NCI-H2171 treated with DMSO at 0.1 percent for 48 hours (cell line): ENCODE measurements around the gene HMGXB3.

ENCODE experiments used
- DNase-seq: peaks from one replicate; lab custom pipeline; 2025; lab: John Stamatoyannopoulos, UW

Gene HMGXB3

GRCh38 chr5:149982505-149982904 is 18.0 kb upstream of the HMGXB3 start:
- DNase-seq = no peak

- DNase-seq = no peak
Measured at GRCh38 chr5:149988126-149988525, 12.4 kb upstream of the HMGXB3 start.

GRCh38 chr5:149990518-149991376 is 9.8 kb upstream of the HMGXB3 start:
- DNase-seq = peak; percentile 40

- no peak for DNase-seq
Measured at GRCh38 chr5:149993471-149993870, 7.1 kb upstream of the HMGXB3 start.

GRCh38 chr5:149995385-149996204 is 4.9 kb upstream of the HMGXB3 start:
- DNase-seq = no peak

- no peak for DNase-seq
Measured at GRCh38 chr5:149996205-149996890, 4.2 kb upstream of the HMGXB3 start.

GRCh38 chr5:149998281-149998680 is 2.3 kb upstream of the HMGXB3 start:
- no peak for DNase-seq

- DNase-seq = no peak
Measured at GRCh38 chr5:149999359-149999758, 1.2 kb upstream of the HMGXB3 start.

GRCh38 chr5:149999866-150000255 is 678 bp upstream of the HMGXB3 start:
- no peak for DNase-seq

- DNase-seq = no peak
Measured at GRCh38 chr5:150000990-150001659, 586 bp downstream of the HMGXB3 start.

GRCh38 chr5:150001660-150002486 is 1.3 kb downstream of the HMGXB3 start:
- DNase-seq = no peak

- DNase-seq = no peak
Measured at GRCh38 chr5:150006318-150006717, 5.8 kb downstream of the HMGXB3 start.

- DNase-seq = no peak
Measured at GRCh38 chr5:150007050-150007449, 6.5 kb downstream of the HMGXB3 start.

GRCh38 chr5:150009671-150010387 is 9.3 kb downstream of the HMGXB3 start:
- DNase-seq = no peak

GRCh38 chr5:150013931-150014330 is 13.4 kb downstream of the HMGXB3 start:
- DNase-seq = no peak

- DNase-seq = no peak
Measured at GRCh38 chr5:150014456-150014855, 13.9 kb downstream of the HMGXB3 start.

GRCh38 chr5:150015415-150015814 is 14.9 kb downstream of the HMGXB3 start:
- DNase-seq = no peak

- DNase-seq = no peak
Measured at GRCh38 chr5:150016537-150016936, 16.0 kb downstream of the HMGXB3 start.

- no peak for DNase-seq
Measured at GRCh38 chr5:150017226-150018005, 16.9 kb downstream of the HMGXB3 start.

- DNase-seq = no peak
Measured at GRCh38 chr5:150020249-150020648, 19.7 kb downstream of the HMGXB3 start.
